Endothelial cell of umbilical vein (primary cell): ENCODE data around the gene TMEM62.

Experiments
- CTCF ChIP-seq, 2 donors: IDR thresholded peaks; 1 replicate in 1 of 2; 2 replicates in 1 of 2; pipeline ENCODE4 v1.5.1; 2011; ENCODE audit warnings: low read length in 2 of 2, mild to moderate bottlenecking in 2 of 2, moderate library complexity in 2 of 2, control low read depth in 1 of 2, inconsistent platforms in 1 of 2, low read depth in 1 of 2; ENCODE audit not compliant: insufficient read depth in 1 of 2; ENCODE audit errors: extremely low read depth in 1 of 2
- EZH2 ChIP-seq: IDR thresholded peaks from 2 replicates; pipeline ENCODE4 v1.6.1; 2012; ENCODE audit warnings: borderline replicate concordance, low read depth, mild to moderate bottlenecking, moderate library complexity, low read length, inconsistent platforms; ENCODE audit not compliant: severe bottlenecking
- FOS ChIP-seq: IDR thresholded peaks from 2 replicates; pipeline ENCODE4 v1.6.1; 2011; ENCODE audit warnings: mild to moderate bottlenecking, low read length, moderate library complexity, borderline replicate concordance; ENCODE audit not compliant: insufficient read depth
- GATA2 ChIP-seq: IDR thresholded peaks from 2 replicates; pipeline ENCODE4 v1.7.0; 2011; ENCODE audit warnings: low read depth, mild to moderate bottlenecking, moderate library complexity, mixed read lengths, low read length; ENCODE audit not compliant: insufficient read length, insufficient read depth
- JUN ChIP-seq: IDR thresholded peaks from 2 replicates; pipeline ENCODE4 v1.6.1; 2011; ENCODE audit warnings: borderline replicate concordance, low read depth; ENCODE audit not compliant: insufficient read length, insufficient read depth
- MAX ChIP-seq: IDR thresholded peaks from 2 replicates; pipeline ENCODE4 v1.6.1; 2011; ENCODE audit not compliant: insufficient read depth, insufficient read length
- MYC ChIP-seq: IDR thresholded peaks from one replicate; pipeline ENCODE4 v1.6.1; 2011; ENCODE audit warnings: mild to moderate bottlenecking, low read depth, low read length
- POLR2A ChIP-seq: IDR thresholded peaks from 2 replicates; pipeline ENCODE4 v1.6.1; 2012; ENCODE audit warnings: low read depth, mild to moderate bottlenecking, control low read depth, low read length
- POLR2AphosphoS5 ChIP-seq: IDR thresholded peaks from 2 replicates; pipeline ENCODE4 v1.6.1; 2012; ENCODE audit warnings: low read depth, mild to moderate bottlenecking, control low read depth, low read length, moderate library complexity; ENCODE audit not compliant: insufficient read depth

GRCh38 chr15:43189296-43189695 is 55.9 kb downstream of the TMEM62 start:
- no peak for TF ChIP-seq CTCF (IDR thresholded peaks at IDR 0.05; ENCODE audit: extremely low read depth in 1 of 2, insufficient read depth in 1 of 2, low read depth in 1 of 2, low read length in 2 of 2)
- TF ChIP-seq POLR2AphosphoS5: no peak
- no peak for TF ChIP-seq EZH2
- TF ChIP-seq POLR2A: no peak
- no peak for TF ChIP-seq GATA2
- TF ChIP-seq JUN: no peak
- TF ChIP-seq MAX: no peak
- no peak for TF ChIP-seq MYC
- TF ChIP-seq FOS: peak; percentile 19
